Measurements from ENCODE around the gene OR10P1.

DNA sequence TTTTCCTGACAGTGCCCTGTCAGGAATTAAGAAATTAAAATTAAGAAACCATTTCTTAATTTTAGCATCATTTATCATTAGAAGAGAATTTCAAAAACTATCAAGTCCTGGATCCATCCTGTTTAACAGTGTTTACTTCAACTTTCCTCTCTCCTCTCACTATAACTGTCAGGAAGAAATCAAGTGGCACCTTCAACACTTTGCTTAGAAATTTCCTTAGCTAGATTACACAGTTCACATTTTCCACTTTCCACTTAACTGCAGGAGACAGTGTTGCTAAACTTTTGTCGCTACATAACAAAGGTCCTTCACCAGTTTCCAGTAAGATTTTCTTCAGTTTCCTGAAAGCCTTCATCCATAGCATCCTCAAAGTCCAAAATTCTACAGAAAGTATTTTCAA is 21.9 kb upstream of the OR10P1 start:
- TF ChIP-seq POLR2A (IDR thresholded peaks at IDR 0.05) (no peak), CTCF (IDR thresholded peaks at IDR 0.05) (no peak)

Data from testis (tissue), 2 donors.